ENCODE measurements around the gene PPM1E. TPM values are rescaled to one million over a fixed set of nuclear protein-coding genes. Genes with fewer than 3 reads are reported as not detected.

The PPM1E gene
- polyA plus RNA-seq, 1 donor from 2014 or later: 39.5 TPM

DNA sequence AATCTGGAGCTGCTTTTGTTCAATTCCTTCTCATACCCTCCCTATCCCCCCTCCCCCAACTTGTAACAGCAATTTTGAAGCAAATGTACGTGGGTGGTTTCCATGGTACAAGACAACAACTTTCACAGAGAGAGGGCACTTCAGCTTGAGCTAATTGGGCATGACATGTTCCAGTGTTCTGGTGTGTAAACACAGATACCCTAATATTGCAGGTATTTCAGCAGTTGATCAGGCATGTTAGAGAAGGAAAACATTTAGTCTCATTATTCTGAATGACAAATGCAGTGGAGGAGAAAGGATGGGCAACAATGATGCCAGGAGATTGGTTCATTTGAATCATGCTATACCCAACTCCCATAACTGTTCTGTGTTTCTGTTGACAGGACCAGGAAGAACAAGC lies 213.5 kb downstream of the PPM1E start:
- Histone ChIP-seq H4K20me1 (ENCODE audit: insufficient read depth) (no peaks in the 10 kb centered on the region), H3K36me3 (ENCODE audit: insufficient read depth, low read length) (no peaks in the 10 kb centered on the region), H3K9me3 (ENCODE audit: low read length) (no peaks in the 10 kb centered on the region), H3K27ac (ENCODE audit: low read length) (no peak overlapping the region), H3K9me2 (ENCODE audit: insufficient read depth, low read length) (no peaks in the 10 kb centered on the region), H3K4me2 (ENCODE audit: low read length) (no peak overlapping the region), H3K4me3 (ENCODE audit: low read length) (no peak overlapping the region), H2AFZ (ENCODE audit: low read depth, low read length) (no peak overlapping the region), H3K79me2 (replicated peaks; ENCODE audit: insufficient read depth, low read length) (no peaks in the 10 kb centered on the region), H3K9ac (ENCODE audit: low read length) (no peak overlapping the region), H3F3A (ENCODE audit: insufficient read depth, low read length, poor library complexity, severe bottlenecking) (no peaks in the 10 kb centered on the region), H3K27me3 (ENCODE audit: insufficient read depth, low read depth, low read length) (no peaks in the 10 kb centered on the region)
- TF ChIP-seq TAF1 (IDR thresholded peaks at IDR 0.05; ENCODE audit: low read depth): no peak
- no peak for TF ChIP-seq SMC3 (conservative IDR thresholded peaks at IDR 0.05; ENCODE audit: poor library complexity)
- TF ChIP-seq, protein P1, sequence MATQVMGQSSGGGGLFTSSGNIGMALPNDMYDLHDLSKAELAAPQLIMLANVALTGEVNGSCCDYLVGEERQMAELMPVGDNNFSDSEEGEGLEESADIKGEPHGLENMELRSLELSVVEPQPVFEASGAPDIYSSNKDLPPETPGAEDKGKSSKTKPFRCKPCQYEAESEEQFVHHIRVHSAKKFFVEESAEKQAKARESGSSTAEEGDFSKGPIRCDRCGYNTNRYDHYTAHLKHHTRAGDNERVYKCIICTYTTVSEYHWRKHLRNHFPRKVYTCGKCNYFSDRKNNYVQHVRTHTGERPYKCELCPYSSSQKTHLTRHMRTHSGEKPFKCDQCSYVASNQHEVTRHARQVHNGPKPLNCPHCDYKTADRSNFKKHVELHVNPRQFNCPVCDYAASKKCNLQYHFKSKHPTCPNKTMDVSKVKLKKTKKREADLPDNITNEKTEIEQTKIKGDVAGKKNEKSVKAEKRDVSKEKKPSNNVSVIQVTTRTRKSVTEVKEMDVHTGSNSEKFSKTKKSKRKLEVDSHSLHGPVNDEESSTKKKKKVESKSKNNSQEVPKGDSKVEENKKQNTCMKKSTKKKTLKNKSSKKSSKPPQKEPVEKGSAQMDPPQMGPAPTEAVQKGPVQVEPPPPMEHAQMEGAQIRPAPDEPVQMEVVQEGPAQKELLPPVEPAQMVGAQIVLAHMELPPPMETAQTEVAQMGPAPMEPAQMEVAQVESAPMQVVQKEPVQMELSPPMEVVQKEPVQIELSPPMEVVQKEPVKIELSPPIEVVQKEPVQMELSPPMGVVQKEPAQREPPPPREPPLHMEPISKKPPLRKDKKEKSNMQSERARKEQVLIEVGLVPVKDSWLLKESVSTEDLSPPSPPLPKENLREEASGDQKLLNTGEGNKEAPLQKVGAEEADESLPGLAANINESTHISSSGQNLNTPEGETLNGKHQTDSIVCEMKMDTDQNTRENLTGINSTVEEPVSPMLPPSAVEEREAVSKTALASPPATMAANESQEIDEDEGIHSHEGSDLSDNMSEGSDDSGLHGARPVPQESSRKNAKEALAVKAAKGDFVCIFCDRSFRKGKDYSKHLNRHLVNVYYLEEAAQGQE (IDR thresholded peaks at IDR 0.05; ENCODE audit: borderline replicate concordance): no peak
- TF ChIP-seq, protein P2, sequence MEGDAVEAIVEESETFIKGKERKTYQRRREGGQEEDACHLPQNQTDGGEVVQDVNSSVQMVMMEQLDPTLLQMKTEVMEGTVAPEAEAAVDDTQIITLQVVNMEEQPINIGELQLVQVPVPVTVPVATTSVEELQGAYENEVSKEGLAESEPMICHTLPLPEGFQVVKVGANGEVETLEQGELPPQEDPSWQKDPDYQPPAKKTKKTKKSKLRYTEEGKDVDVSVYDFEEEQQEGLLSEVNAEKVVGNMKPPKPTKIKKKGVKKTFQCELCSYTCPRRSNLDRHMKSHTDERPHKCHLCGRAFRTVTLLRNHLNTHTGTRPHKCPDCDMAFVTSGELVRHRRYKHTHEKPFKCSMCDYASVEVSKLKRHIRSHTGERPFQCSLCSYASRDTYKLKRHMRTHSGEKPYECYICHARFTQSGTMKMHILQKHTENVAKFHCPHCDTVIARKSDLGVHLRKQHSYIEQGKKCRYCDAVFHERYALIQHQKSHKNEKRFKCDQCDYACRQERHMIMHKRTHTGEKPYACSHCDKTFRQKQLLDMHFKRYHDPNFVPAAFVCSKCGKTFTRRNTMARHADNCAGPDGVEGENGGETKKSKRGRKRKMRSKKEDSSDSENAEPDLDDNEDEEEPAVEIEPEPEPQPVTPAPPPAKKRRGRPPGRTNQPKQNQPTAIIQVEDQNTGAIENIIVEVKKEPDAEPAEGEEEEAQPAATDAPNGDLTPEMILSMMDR (IDR thresholded peaks at IDR 0.05; ENCODE audit: poor library complexity, severe bottlenecking): no peak
- TF ChIP-seq EZH2 (IDR thresholded peaks at IDR 0.05; ENCODE audit: borderline replicate concordance, insufficient read depth, low read length, poor library complexity, severe bottlenecking): no peak
- TF ChIP-seq RAD21 (conservative IDR thresholded peaks at IDR 0.05): no peak
- no peak for TF ChIP-seq MXI1 (conservative IDR thresholded peaks at IDR 0.05; ENCODE audit: poor library complexity, severe bottlenecking)
- no peak for TF ChIP-seq EP300 (conservative IDR thresholded peaks at IDR 0.05; ENCODE audit: poor library complexity, severe bottlenecking)
- no peak for TF ChIP-seq POLR2AphosphoS5 (IDR thresholded peaks at IDR 0.05)

DNA sequence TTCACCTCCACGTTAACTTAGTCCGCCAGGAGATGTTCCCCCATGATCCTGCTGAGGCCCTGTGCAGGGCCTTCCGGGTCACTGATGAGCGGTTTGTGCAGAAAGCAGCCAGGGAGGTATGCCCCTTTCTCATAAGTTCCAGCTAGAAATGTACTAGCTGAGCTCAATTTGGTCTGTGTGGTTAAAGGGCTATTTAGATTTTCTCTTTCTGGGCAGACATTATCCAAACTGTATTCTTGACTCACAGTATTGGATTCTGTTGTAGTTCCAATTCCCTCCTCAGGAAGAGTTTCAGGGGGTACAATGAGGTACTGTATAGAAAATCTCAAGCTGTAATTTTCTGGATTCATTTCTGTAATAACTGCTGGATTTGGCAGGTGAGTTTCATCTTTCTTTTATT lies 214.0 kb downstream of the PPM1E start:
- no peaks in the 10 kb centered on the region for H3K79me2 ChIP-seq (replicated peaks; ENCODE audit: insufficient read depth, low read length)
- H3K36me3 ChIP-seq (ENCODE audit: insufficient read depth, low read length): no peaks in the 10 kb centered on the region
- H3K9me2 ChIP-seq (ENCODE audit: insufficient read depth, low read length): no peaks in the 10 kb centered on the region
- H3K27ac ChIP-seq (ENCODE audit: low read length): no peak overlapping the region
- H3K9ac ChIP-seq (ENCODE audit: low read length): no peak overlapping the region
- no peaks in the 10 kb centered on the region for H4K20me1 ChIP-seq (ENCODE audit: insufficient read depth)
- no peak for TF ChIP-seq POLR2AphosphoS5 (IDR thresholded peaks at IDR 0.05)
- TF ChIP-seq RAD21 (conservative IDR thresholded peaks at IDR 0.05): no peak
- TF ChIP-seq, protein P2 (IDR thresholded peaks at IDR 0.05; ENCODE audit: poor library complexity, severe bottlenecking): no peak
- TF ChIP-seq, protein P1 (IDR thresholded peaks at IDR 0.05; ENCODE audit: borderline replicate concordance): no peak
- no peak for TF ChIP-seq EP300 (conservative IDR thresholded peaks at IDR 0.05; ENCODE audit: poor library complexity, severe bottlenecking)
- no peak for TF ChIP-seq SMC3 (conservative IDR thresholded peaks at IDR 0.05; ENCODE audit: poor library complexity)
- no peak for TF ChIP-seq EZH2 (IDR thresholded peaks at IDR 0.05; ENCODE audit: borderline replicate concordance, insufficient read depth, low read length, poor library complexity, severe bottlenecking)
- TF ChIP-seq MXI1 (conservative IDR thresholded peaks at IDR 0.05; ENCODE audit: poor library complexity, severe bottlenecking): no peak
- no peaks in the 10 kb centered on the region for H3K27me3 ChIP-seq (ENCODE audit: insufficient read depth, low read depth, low read length)
- no peaks in the 10 kb centered on the region for H3K9me3 ChIP-seq (ENCODE audit: low read length)
- H3K4me2 ChIP-seq (ENCODE audit: low read length): no peak overlapping the region
- H2AFZ ChIP-seq (ENCODE audit: low read depth, low read length): no peak overlapping the region
- H3F3A ChIP-seq (ENCODE audit: insufficient read depth, low read length, poor library complexity, severe bottlenecking): no peaks in the 10 kb centered on the region
- H3K4me3 ChIP-seq (ENCODE audit: low read length): no peak overlapping the region
